Suprapubic skin (tissue), 4 donors: ENCODE data around the gene FMNL1. TPM values are rescaled to one million over a fixed set of nuclear protein-coding genes. Genes with fewer than 3 reads are reported as not detected.

Source experiments
- DNase-seq, 2 donors: peaks; one replicate each; pipeline ENCODE4 v3.0.0-alpha.2; 2019; ENCODE audit warnings: low spot score in 2 of 2
- H3K27ac ChIP-seq: fragments of 200-600 bp; sonication (generic); one replicate; pipeline ENCODE4 v1.5.1; 2019
- H3K27me3 ChIP-seq: fragments of 200-600 bp; sonication (generic); one replicate; pipeline ENCODE4 v1.5.1; 2019
- H3K36me3 ChIP-seq: fragments of 200-600 bp; sonication (generic); one replicate; pipeline ENCODE4 v1.5.1; 2019
- H3K4me1 ChIP-seq: fragments of 200-600 bp; sonication (generic); one replicate; pipeline ENCODE4 v1.5.1; 2019
- H3K4me3 ChIP-seq: fragments of 200-600 bp; sonication (generic); one replicate; pipeline ENCODE4 v1.5.1; 2019; ENCODE audit warnings: mild to moderate bottlenecking
- H3K9me3 ChIP-seq: fragments of 200-600 bp; sonication (generic); one replicate; pipeline ENCODE4 v1.5.1; 2019
- CTCF ChIP-seq, 2 donors: fragments of 200-600 bp in 1 of 2; fragments of 450-650 bp in 1 of 2; sonication (generic) in 1 of 2; IDR thresholded peaks; one replicate each; pipeline ENCODE4 v1.5.1; 2016 to 2019; ENCODE audit warnings: antibody characterized with exemption in 2 of 2, mild to moderate bottlenecking in 1 of 2, moderate library complexity in 1 of 2
- EP300 ChIP-seq: sonication (generic); formaldehyde crosslinking; IDR thresholded peaks from one replicate; pipeline ENCODE4 v1.6.1; 2017; ENCODE audit warnings: antibody characterized with exemption
- POLR2A ChIP-seq, 2 donors: fragments of 450-650 bp; IDR thresholded peaks; one replicate each; pipeline ENCODE4 v1.6.1; 2017; ENCODE audit warnings: antibody characterized with exemption in 2 of 2, mild to moderate bottlenecking in 2 of 2, moderate library complexity in 2 of 2
- POLR2AphosphoS5 ChIP-seq, 3 donors: sonication (generic); formaldehyde crosslinking; IDR thresholded peaks; one replicate each; pipeline ENCODE4 v1.6.1; 2017; ENCODE audit warnings: antibody characterized with exemption in 3 of 3
- WGBS: methylation state at CpG from one replicate; pipeline ENCODE4 v1.1.5; 2018; 5-methylcytosine and 5-hydroxymethylcytosine counted together
- total RNA-seq, 4 donors: library from RNA; depleted of rRNA; stranded (reverse); fragments of >200 nt; gene quantifications; one replicate each; pipeline ENCODE4 v1.1.0, GENCODE V29; 2016

The FMNL1 gene
- total RNA-seq, 4 donors from 2014 or later, result 5.9 to 14.6 (median 8.0) TPM

DNA sequence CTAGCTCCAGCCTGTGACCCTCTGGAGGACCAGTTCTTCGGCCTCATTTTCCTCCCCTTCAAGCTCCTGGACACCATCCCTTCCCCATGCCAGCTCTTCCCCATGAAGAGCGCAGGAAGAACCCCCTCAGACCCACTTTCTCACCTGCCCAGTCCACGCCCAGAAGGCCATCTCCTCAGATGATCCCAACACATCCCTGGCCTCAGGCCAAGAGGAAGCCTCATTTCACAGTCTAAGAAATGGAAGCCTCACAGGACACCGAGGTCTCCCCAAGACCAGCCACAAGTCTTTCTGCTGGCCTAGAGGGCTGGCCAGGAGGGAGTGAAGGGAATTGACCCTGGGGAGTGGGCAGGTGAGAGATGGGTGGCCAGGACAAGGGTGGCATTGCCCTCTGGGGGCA lies 32.2 kb downstream of the FMNL1 start:
- no peaks in the 10 kb centered on the region for H3K27me3 ChIP-seq
- WGBS, result 96% methylated on average over 4 of the region's 4 CpGs
- no peak for TF ChIP-seq EP300
- no peak for TF ChIP-seq POLR2A (IDR thresholded peaks at IDR 0.05)
- TF ChIP-seq CTCF (IDR thresholded peaks at IDR 0.05), result no peak
- TF ChIP-seq POLR2AphosphoS5 (IDR thresholded peaks at IDR 0.05), result no peak
- peaks cover 5% of the 10 kb centered on the region for H3K4me1 ChIP-seq
- H3K27ac ChIP-seq, result no peak overlapping the region
- H3K36me3 ChIP-seq, result no peaks in the 10 kb centered on the region
- no peak overlapping the region for H3K4me3 ChIP-seq
- H3K9me3 ChIP-seq, result no peaks in the 10 kb centered on the region
- DNase-seq, result no peak

DNA sequence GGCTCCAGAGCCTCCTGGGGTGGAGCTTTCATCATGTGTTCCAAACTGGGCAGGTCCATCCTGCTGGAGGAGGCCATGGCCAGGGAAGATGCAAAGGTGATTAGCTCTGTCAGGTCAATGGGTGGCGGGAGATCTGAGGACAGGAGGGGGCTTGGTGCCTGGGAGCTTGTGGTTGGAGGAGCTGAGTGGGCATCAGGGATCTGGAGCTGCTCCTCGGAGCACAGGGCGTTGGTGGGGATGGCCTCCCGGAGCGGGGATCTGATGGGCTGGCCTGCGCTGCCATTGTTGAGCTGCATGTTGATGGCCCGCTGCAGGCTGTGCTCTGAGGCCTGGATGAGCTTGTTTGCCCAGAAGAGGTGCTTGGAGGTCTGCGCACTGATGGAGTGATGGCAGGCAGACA lies 33.7 kb downstream of the FMNL1 start:
- Histone ChIP-seq H3K4me3 (no peak overlapping the region), H3K9me3 (no peaks in the 10 kb centered on the region), H3K27me3 (no peaks in the 10 kb centered on the region), H3K36me3 (no peaks in the 10 kb centered on the region), H3K27ac (no peak overlapping the region), H3K4me1 (peaks cover 5% of the 10 kb centered on the region)
- no peak for DNase-seq
- TF ChIP-seq POLR2A (IDR thresholded peaks at IDR 0.05) (no peak), CTCF (IDR thresholded peaks at IDR 0.05) (no peak), EP300 (no peak), POLR2AphosphoS5 (IDR thresholded peaks at IDR 0.05) (no peak)
- 87% methylated on average over 4 of the region's 8 CpGs for WGBS

DNA sequence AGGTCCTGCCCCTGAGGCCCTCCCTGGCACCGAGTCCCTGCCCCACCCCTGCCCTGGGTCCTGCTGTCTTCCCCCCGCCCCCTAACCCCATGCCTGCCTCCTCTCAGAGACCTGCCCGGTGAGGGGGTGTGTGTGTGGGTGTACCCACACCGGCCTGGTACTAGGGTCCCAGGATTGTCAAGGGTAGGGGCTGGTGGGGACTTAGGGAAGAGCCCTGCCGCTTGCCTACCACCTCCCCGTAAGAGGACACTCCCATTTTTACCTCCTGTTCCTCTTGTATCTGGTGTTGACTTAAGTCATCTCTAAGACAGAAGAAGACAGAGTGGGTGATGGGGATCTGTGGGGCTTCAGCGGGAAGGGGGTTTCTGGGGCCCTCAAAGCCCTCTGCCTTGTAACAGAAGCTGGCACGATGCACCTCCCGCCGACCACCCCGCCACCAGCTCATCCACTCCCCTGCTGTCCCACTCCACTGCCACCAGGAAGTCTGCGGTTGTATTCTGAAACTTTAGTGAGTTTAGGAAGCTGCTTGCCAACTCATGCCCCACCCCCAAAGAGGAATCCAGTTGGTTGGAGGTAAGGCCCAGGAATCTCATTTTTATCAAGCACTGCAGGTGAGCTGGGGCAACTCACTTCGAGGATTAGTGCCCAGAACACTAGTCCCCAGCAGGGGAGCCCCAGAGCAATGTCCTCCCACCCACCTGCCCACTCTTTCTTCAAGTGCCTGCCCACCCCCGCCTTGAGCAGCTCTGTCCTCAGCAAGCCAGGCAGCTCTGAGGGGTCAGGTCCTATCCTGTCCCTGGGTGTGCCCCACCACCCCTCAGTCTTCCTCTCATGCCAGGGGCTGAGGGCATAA lies 34.7 kb downstream of the FMNL1 start:
- H3K27me3 ChIP-seq, result no peaks in the 10 kb centered on the region
- DNase-seq, result no peak
- H3K27ac ChIP-seq, result no peak overlapping the region
- H3K4me1 ChIP-seq, result peaks cover 5% of the 10 kb centered on the region
- H3K4me3 ChIP-seq, result no peak overlapping the region
- no peak for TF ChIP-seq POLR2A (IDR thresholded peaks at IDR 0.05)
- no peak for TF ChIP-seq EP300
- TF ChIP-seq POLR2AphosphoS5 (IDR thresholded peaks at IDR 0.05), result no peak
- no peak for TF ChIP-seq CTCF (IDR thresholded peaks at IDR 0.05)
- 69% methylated on average over 10 of the region's 14 CpGs for WGBS
- no peaks in the 10 kb centered on the region for H3K9me3 ChIP-seq
- no peaks in the 10 kb centered on the region for H3K36me3 ChIP-seq

GRCh38 chr17:45257115-45257514 lies 35.4 kb downstream of the FMNL1 start:
- no peak for DNase-seq
- Histone ChIP-seq H3K36me3 (no peaks in the 10 kb centered on the region), H3K4me3 (no peak overlapping the region), H3K27me3 (no peaks in the 10 kb centered on the region), H3K4me1 (peaks cover 12% of the 10 kb centered on the region), H3K9me3 (no peaks in the 10 kb centered on the region), H3K27ac (no peak overlapping the region)
- TF ChIP-seq POLR2AphosphoS5 (IDR thresholded peaks at IDR 0.05) (no peak), EP300 (no peak), POLR2A (IDR thresholded peaks at IDR 0.05) (no peak), CTCF (IDR thresholded peaks at IDR 0.05) (no peak)
- WGBS, result 84% methylated on average over 15 of the region's 16 CpGs

- TF ChIP-seq EP300 (no peak), POLR2AphosphoS5 (IDR thresholded peaks at IDR 0.05) (no peak), POLR2A (IDR thresholded peaks at IDR 0.05) (no peak), CTCF (IDR thresholded peaks at IDR 0.05) (no peak)
- no peaks in the 10 kb centered on the region for H3K27me3 ChIP-seq
- WGBS, result 50% methylated on average over 5 of the region's 5 CpGs
- no peak overlapping the region for H3K27ac ChIP-seq
- H3K9me3 ChIP-seq, result no peaks in the 10 kb centered on the region
- H3K36me3 ChIP-seq, result peaks cover 5% of the 10 kb centered on the region
- DNase-seq, result no peak
- H3K4me1 ChIP-seq, result peaks cover 28% of the 10 kb centered on the region
- no peak overlapping the region for H3K4me3 ChIP-seq
These were observed 37.3 kb downstream of the FMNL1 start for GRCh38 chr17:45258981-45259380.
